H9 (cell line): Measurements from ENCODE around the gene STAC2. TPM values are rescaled to one million over a fixed set of nuclear protein-coding genes. Genes with fewer than 3 reads are reported as not detected.

Experiments
- DNase-seq: peaks from one replicate; pipeline ENCODE4 v3.0.0-alpha.2; 2017
- H2AFZ ChIP-seq: one replicate; pipeline ENCODE4 v1.6.1; 2013; ENCODE audit warnings: mild to moderate bottlenecking, low read length, control low read depth, moderate library complexity
- H2AK5ac ChIP-seq: 2 replicates; pipeline ENCODE4 v1.6.1; 2013; ENCODE audit warnings: low read length, control low read depth, mixed read lengths; ENCODE audit not compliant: insufficient read length
- H2BK120ac ChIP-seq: one replicate; pipeline ENCODE4 v1.6.1; 2013; ENCODE audit warnings: low read depth, mild to moderate bottlenecking, low read length, control low read depth, inconsistent platforms; ENCODE audit not compliant: poor library complexity, severe bottlenecking
- H2BK12ac ChIP-seq: 2 replicates; pipeline ENCODE4 v1.6.1; 2013; ENCODE audit warnings: low read length, control low read depth, mixed read lengths, low read depth; ENCODE audit not compliant: insufficient read length
- H2BK15ac ChIP-seq: 2 replicates; pipeline ENCODE4 v1.6.1; 2013; ENCODE audit warnings: low read depth, low read length, control low read depth
- H2BK20ac ChIP-seq: one replicate; pipeline ENCODE4 v1.6.1; 2013; ENCODE audit warnings: low read depth, mild to moderate bottlenecking, low read length, control low read depth, inconsistent platforms; ENCODE audit not compliant: poor library complexity, severe bottlenecking
- H2BK5ac ChIP-seq: 2 replicates; pipeline ENCODE4 v1.6.1; 2013; ENCODE audit warnings: low read length, control low read depth, mixed read lengths; ENCODE audit not compliant: insufficient read length
- H3K14ac ChIP-seq: 2 replicates; pipeline ENCODE4 v1.6.1; 2013; ENCODE audit warnings: low read length, control low read depth; ENCODE audit not compliant: insufficient read depth
- H3K18ac ChIP-seq: 2 replicates; pipeline ENCODE4 v1.6.1; 2013; ENCODE audit warnings: low read depth, mild to moderate bottlenecking, mixed read lengths, low read length, control low read depth; ENCODE audit not compliant: insufficient read length
- H3K23ac ChIP-seq: 2 replicates; pipeline ENCODE4 v1.6.1; 2013; ENCODE audit warnings: low read length, control low read depth, mixed read lengths, low read depth; ENCODE audit not compliant: insufficient read length
- H3K23me2 ChIP-seq: 2 replicates; pipeline ENCODE4 v1.6.1; 2013; ENCODE audit warnings: low read depth, mild to moderate bottlenecking, mixed read lengths, low read length, control low read depth; ENCODE audit not compliant: insufficient read length, poor library complexity, severe bottlenecking
- H3K27ac ChIP-seq: 2 replicates; pipeline ENCODE4 v1.5.1; 2013; ENCODE audit warnings: low read length, control low read depth, mixed read lengths, low read depth; ENCODE audit not compliant: insufficient read length
- H3K27me3 ChIP-seq: 2 replicates; pipeline ENCODE4 v1.6.1; 2013; ENCODE audit warnings: low read length, control low read depth, inconsistent platforms; ENCODE audit not compliant: insufficient read depth
- H3K4ac ChIP-seq: 2 replicates; pipeline ENCODE4 v1.6.1; 2013; ENCODE audit warnings: low read depth, mild to moderate bottlenecking, control low read depth, inconsistent platforms, low read length, moderate library complexity
- H3K4me1 ChIP-seq: 2 replicates; pipeline ENCODE4 v1.6.1; 2013; ENCODE audit warnings: low read length, control low read depth, inconsistent platforms; ENCODE audit not compliant: insufficient read depth
- H3K4me2 ChIP-seq: 2 replicates; pipeline ENCODE4 v1.6.1; 2013; ENCODE audit warnings: low read length, control low read depth, mixed read lengths; ENCODE audit not compliant: insufficient read length, insufficient read depth
- H3K56ac ChIP-seq: 2 replicates; pipeline ENCODE4 v1.6.1; 2013; ENCODE audit warnings: low read depth, mild to moderate bottlenecking, mixed read lengths, low read length, control low read depth; ENCODE audit not compliant: insufficient read length
- H3K79me1 ChIP-seq: 2 replicates; pipeline ENCODE4 v1.6.1; 2013; ENCODE audit warnings: low read depth, mild to moderate bottlenecking, moderate library complexity, low read length, control low read depth, inconsistent platforms; ENCODE audit not compliant: insufficient read depth, poor library complexity, severe bottlenecking
- H3K79me2 ChIP-seq: 2 replicates; pipeline ENCODE4 v1.6.1; 2013; ENCODE audit warnings: low read length, control low read depth, inconsistent platforms; ENCODE audit not compliant: insufficient read depth
- H3K9ac ChIP-seq: 2 replicates; pipeline ENCODE4 v1.6.1; 2013; ENCODE audit warnings: low read length, control low read depth, mixed read lengths; ENCODE audit not compliant: insufficient read length; ENCODE audit errors: extremely low read depth
- H3K9me3 ChIP-seq: one replicate; pipeline ENCODE4 v1.6.1; 2013; ENCODE audit warnings: low read depth, low read length, inconsistent platforms; ENCODE audit not compliant: control insufficient read depth
- H3T11ph ChIP-seq: one replicate; pipeline ENCODE4 v1.6.1; 2013; ENCODE audit warnings: mild to moderate bottlenecking, low read length, control low read depth, inconsistent platforms
- H4K20me1 ChIP-seq: one replicate; pipeline ENCODE4 v1.6.1; 2013; ENCODE audit not compliant: control insufficient read depth, insufficient read length, insufficient read depth
- H4K5ac ChIP-seq: 2 replicates; pipeline ENCODE4 v1.6.1; 2013; ENCODE audit warnings: low read depth, mild to moderate bottlenecking, mixed read lengths, low read length, control low read depth; ENCODE audit not compliant: insufficient read length
- H4K8ac ChIP-seq: replicated peaks from 2 replicates; pipeline ENCODE4 v1.6.1; 2013; ENCODE audit warnings: low read length, control low read depth, mixed read lengths, low read depth; ENCODE audit not compliant: insufficient read length
- H4K91ac ChIP-seq: 2 replicates; pipeline ENCODE4 v1.6.1; 2013; ENCODE audit warnings: low read depth, mild to moderate bottlenecking, moderate library complexity, mixed read lengths, low read length, control low read depth; ENCODE audit not compliant: insufficient read length
- H3K27ac Mint-ChIP-seq, 3 experiments: 2 replicates in 2 of 3; 3 replicates in 1 of 3; pipeline ENCODE4 v1.8.0; 2020 to 2021; ENCODE audit warnings: mixed read lengths in 3 of 3, mild to moderate bottlenecking in 1 of 3, moderate library complexity in 1 of 3
- H3K27me3 Mint-ChIP-seq: 2 replicates; pipeline ENCODE4 v1.8.0; 2021; ENCODE audit warnings: low read depth, mild to moderate bottlenecking, moderate library complexity, mixed read lengths
- H3K36me3 Mint-ChIP-seq, 3 experiments: 2 replicates in 2 of 3; 3 replicates in 1 of 3; pipeline ENCODE4 v1.8.0; 2020 to 2021; ENCODE audit warnings: low read depth in 3 of 3, mixed read lengths in 3 of 3; ENCODE audit not compliant: insufficient read depth in 1 of 3
- H3K4me1 Mint-ChIP-seq, 2 experiments: 2 replicates each; pipeline ENCODE4 v1.8.0; 2020; ENCODE audit warnings: mixed read lengths in 2 of 2
- H3K4me3 Mint-ChIP-seq, 2 experiments: 2 replicates in 1 of 2; 3 replicates in 1 of 2; pipeline ENCODE4 v1.8.0; 2020 to 2021; ENCODE audit warnings: mild to moderate bottlenecking in 2 of 2, mixed read lengths in 2 of 2, moderate library complexity in 1 of 2
- H3K9me3 Mint-ChIP-seq, 2 experiments: 2 replicates in 1 of 2; 3 replicates in 1 of 2; pipeline ENCODE4 v1.8.0; 2020; ENCODE audit warnings: mild to moderate bottlenecking in 2 of 2, mixed read lengths in 2 of 2, moderate library complexity in 1 of 2
- WGBS: extraction: QIAGEN DNeasy Blood & Tissue Kit; methylation state at CpG from one replicate; pipeline ENCODE4 v1.1.7; 2013; ENCODE audit warnings: missing lambda C conversion rate, low lambda C conversion rate, mixed read lengths; ENCODE audit not compliant: insufficient read length; ENCODE audit errors: extremely low coverage; 5-methylcytosine and 5-hydroxymethylcytosine counted together
- total RNA-seq: library from RNA; stranded (reverse); gene quantifications from 2 replicates; pipeline ENCODE4 v1.2.1, GENCODE V29; 2021
- TF ChIP-seq, protein P1 (sequence below): fragments of 200-600 bp; sonication (generic); conservative IDR thresholded peaks from 3 replicates; pipeline ENCODE4 v1.8.0; 2021; ENCODE audit warnings: antibody characterized with exemption, mild to moderate bottlenecking

STAC2 gene
- total RNA-seq, 1 experiment from 2014 or later, result 2.5 TPM

- no peak overlapping the region for H2BK5ac ChIP-seq
- no peak overlapping the region for H2BK15ac ChIP-seq
- no CpG with 5 or more reads among the region's 5 CpGs for WGBS
- no peak overlapping the region for H3T11ph ChIP-seq
- H3K27me3 Mint-ChIP-seq, result no peaks in the 10 kb centered on the region
- no peak overlapping the region for H3K9ac ChIP-seq
- no peak overlapping the region for H3K27ac Mint-ChIP-seq
- no peak overlapping the region for H3K4ac ChIP-seq
- no peak overlapping the region for H2AFZ ChIP-seq
- no peaks in the 10 kb centered on the region for H3K79me2 ChIP-seq
- H2AK5ac ChIP-seq, result no peak overlapping the region
- no peaks in the 10 kb centered on the region for H3K23me2 ChIP-seq
- H2BK12ac ChIP-seq, result no peak overlapping the region
- peaks cover 27 to 64% (median 39%) of the 10 kb centered on the region in 3 experiments for H3K36me3 Mint-ChIP-seq
- DNase-seq, result no peak
- H3K4me1 Mint-ChIP-seq, result peaks cover 12 to 15% of the 10 kb centered on the region in 2 experiments
- no peaks in the 10 kb centered on the region for H3K9me3 Mint-ChIP-seq
- H3K14ac ChIP-seq, result no peak overlapping the region
- H4K20me1 ChIP-seq, result no peaks in the 10 kb centered on the region
- H3K27me3 ChIP-seq, result no peaks in the 10 kb centered on the region
- no peak overlapping the region for H3K4me3 Mint-ChIP-seq
- no peak overlapping the region for H4K8ac ChIP-seq
- TF ChIP-seq, protein P1, sequence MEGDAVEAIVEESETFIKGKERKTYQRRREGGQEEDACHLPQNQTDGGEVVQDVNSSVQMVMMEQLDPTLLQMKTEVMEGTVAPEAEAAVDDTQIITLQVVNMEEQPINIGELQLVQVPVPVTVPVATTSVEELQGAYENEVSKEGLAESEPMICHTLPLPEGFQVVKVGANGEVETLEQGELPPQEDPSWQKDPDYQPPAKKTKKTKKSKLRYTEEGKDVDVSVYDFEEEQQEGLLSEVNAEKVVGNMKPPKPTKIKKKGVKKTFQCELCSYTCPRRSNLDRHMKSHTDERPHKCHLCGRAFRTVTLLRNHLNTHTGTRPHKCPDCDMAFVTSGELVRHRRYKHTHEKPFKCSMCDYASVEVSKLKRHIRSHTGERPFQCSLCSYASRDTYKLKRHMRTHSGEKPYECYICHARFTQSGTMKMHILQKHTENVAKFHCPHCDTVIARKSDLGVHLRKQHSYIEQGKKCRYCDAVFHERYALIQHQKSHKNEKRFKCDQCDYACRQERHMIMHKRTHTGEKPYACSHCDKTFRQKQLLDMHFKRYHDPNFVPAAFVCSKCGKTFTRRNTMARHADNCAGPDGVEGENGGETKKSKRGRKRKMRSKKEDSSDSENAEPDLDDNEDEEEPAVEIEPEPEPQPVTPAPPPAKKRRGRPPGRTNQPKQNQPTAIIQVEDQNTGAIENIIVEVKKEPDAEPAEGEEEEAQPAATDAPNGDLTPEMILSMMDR, result no peak
- no peaks in the 10 kb centered on the region for H3K79me1 ChIP-seq
- no peak overlapping the region for H3K27ac ChIP-seq
- H3K4me2 ChIP-seq, result no peak overlapping the region
- no peak overlapping the region for H3K23ac ChIP-seq
- H2BK120ac ChIP-seq, result no peak overlapping the region
- no peaks in the 10 kb centered on the region for H3K4me1 ChIP-seq
- H4K5ac ChIP-seq, result no peak overlapping the region
- no peaks in the 10 kb centered on the region for H3K9me3 ChIP-seq
- H4K91ac ChIP-seq, result no peak overlapping the region
- H3K56ac ChIP-seq, result no peak overlapping the region
- H3K18ac ChIP-seq, result no peak overlapping the region
- no peak overlapping the region for H2BK20ac ChIP-seq
Observed at GRCh38 chr17:39181303-39181702, 44.4 kb downstream of the STAC2 start.
